PC-3 (cell line): ENCODE results near the gene CCDC60. TPM values are rescaled to one million over a fixed set of nuclear protein-coding genes. Genes with fewer than 3 reads are reported as not detected.

Experiments used
- ATAC-seq: fragments of 200-7000 bp; cut with Tn5 transposase; 2 replicates; pipeline ENCODE4 v1.9.1; 2020; ENCODE audit warnings: mild to moderate bottlenecking, moderate library complexity
- BruUV-seq: library from RNA; stranded (reverse); fragments of 400-500 nt; replicated peaks from 2 replicates; lab custom pipeline; 2021; lab: Mats Ljungman, UMichigan
- CTCF ChIA-PET: fragments of 300-600 bp; sonication (Branson Sonifier 250); formaldehyde crosslinking; loops from one replicate; lab custom pipeline; 2022; ENCODE audit warnings: antibody characterized with exemption; lab: Charles Lee
- POLR2A ChIA-PET: fragments of 300-600 bp; sonication (Branson Sonifier 250); formaldehyde crosslinking; loops from one replicate; lab custom pipeline; 2022; ENCODE audit warnings: antibody characterized with exemption; ENCODE audit not compliant: unreplicated experiment; lab: Charles Lee
- DNase-seq: peaks from one replicate; pipeline ENCODE4 v3.0.0-alpha.2; 2015
- H2AFZ ChIP-seq: fragments of 300-600 bp; sonication (generic); 2 replicates; pipeline ENCODE4 v1.6.0; 2016; ENCODE audit warnings: antibody characterized with exemption, low read length
- H3F3A ChIP-seq: fragments of 300-600 bp; sonication (generic); one replicate; pipeline ENCODE4 v1.6.0; 2017; ENCODE audit warnings: antibody characterized with exemption, low read length, control low read depth, mild to moderate bottlenecking; ENCODE audit not compliant: unreplicated experiment
- H3K27ac ChIP-seq: fragments of 300-600 bp; sonication (generic); 2 replicates; pipeline ENCODE4 v1.5.1; 2016; ENCODE audit warnings: mild to moderate bottlenecking, low read length
- H3K27me3 ChIP-seq: fragments of 300-600 bp; sonication (generic); 2 replicates; pipeline ENCODE4 v1.6.1; 2016; ENCODE audit warnings: low read length, mixed read lengths
- H3K36me3 ChIP-seq: fragments of 300-600 bp; sonication (generic); 2 replicates; pipeline ENCODE4 v1.6.1; 2016; ENCODE audit warnings: low read depth, mixed run types, low read length, mixed read lengths
- H3K4me1 ChIP-seq: fragments of 300-600 bp; sonication (generic); 2 replicates; pipeline ENCODE4 v1.5.1; 2016; ENCODE audit warnings: low read length; ENCODE audit not compliant: insufficient read depth
- H3K4me2 ChIP-seq: fragments of 300-600 bp; sonication (generic); 2 replicates; pipeline ENCODE4 v1.6.0; 2016; ENCODE audit warnings: low read length
- H3K4me3 ChIP-seq: fragments of 300-600 bp; sonication (generic); 2 replicates; pipeline ENCODE4 v1.5.1; 2016; ENCODE audit warnings: mild to moderate bottlenecking, low read length, mixed read lengths
- H3K79me2 ChIP-seq: fragments of 300-600 bp; sonication (generic); 2 replicates; pipeline ENCODE4 v1.6.1; 2017; ENCODE audit warnings: low read length, mixed read lengths
- H3K9ac ChIP-seq: fragments of 300-600 bp; sonication (generic); 2 replicates; pipeline ENCODE4 v1.6.0; 2016; ENCODE audit warnings: mild to moderate bottlenecking, low read length
- H3K9me2 ChIP-seq: fragments of 300-600 bp; sonication (generic); replicated peaks from 2 replicates; pipeline ENCODE4 v1.6.1; 2016; ENCODE audit warnings: mixed run types, low read length, mixed read lengths
- H3K9me3 ChIP-seq: fragments of 300-600 bp; sonication (generic); 2 replicates; pipeline ENCODE4 v1.6.1; 2016; ENCODE audit warnings: low read length, mixed read lengths
- H4K20me1 ChIP-seq: fragments of 300-600 bp; sonication (generic); 2 replicates; pipeline ENCODE4 v1.6.1; 2016; ENCODE audit warnings: low read length, mixed read lengths
- EZH2 ChIP-seq: fragments of 300-600 bp; sonication (generic); IDR thresholded peaks from one replicate; pipeline ENCODE4 v1.6.1; 2017; ENCODE audit warnings: antibody characterized with exemption, mild to moderate bottlenecking, low read length; ENCODE audit not compliant: unreplicated experiment
- EZH2phosphoT487 ChIP-seq: fragments of 300-600 bp; sonication (generic); IDR thresholded peaks from 2 replicates; pipeline ENCODE4 v1.6.1; 2018; ENCODE audit warnings: mild to moderate bottlenecking, antibody characterized with exemption, low read length, borderline replicate concordance
- intact Hi-C: fragments of 100-400 bp; cut with micrococcal nuclease; formaldehyde crosslinking; loops from 2 replicates; pipeline ENCODE4 v1.9.0; 2023
- total RNA-seq: library from RNA; depleted of rRNA; stranded (reverse); fragments of >200 nt; gene quantifications from 2 replicates; pipeline ENCODE4 v1.2.3, GENCODE V29; 2014
- TF ChIP-seq, protein P1 (sequence below): fragments of 300-600 bp; sonication (generic); conservative IDR thresholded peaks from 2 replicates; pipeline ENCODE4 v1.5.1; 2017; ENCODE audit warnings: antibody characterized with exemption, low read depth, mild to moderate bottlenecking, low read length

CCDC60 gene
- total RNA-seq, 1 experiment from 2014 or later = not detected

- H3K27me3 ChIP-seq = peaks cover 35% of the 10 kb centered on the region
- intact Hi-C loops = no loop called here
- no peak for TF ChIP-seq EZH2
- no peak for TF ChIP-seq EZH2phosphoT487
- TF ChIP-seq, protein P1, sequence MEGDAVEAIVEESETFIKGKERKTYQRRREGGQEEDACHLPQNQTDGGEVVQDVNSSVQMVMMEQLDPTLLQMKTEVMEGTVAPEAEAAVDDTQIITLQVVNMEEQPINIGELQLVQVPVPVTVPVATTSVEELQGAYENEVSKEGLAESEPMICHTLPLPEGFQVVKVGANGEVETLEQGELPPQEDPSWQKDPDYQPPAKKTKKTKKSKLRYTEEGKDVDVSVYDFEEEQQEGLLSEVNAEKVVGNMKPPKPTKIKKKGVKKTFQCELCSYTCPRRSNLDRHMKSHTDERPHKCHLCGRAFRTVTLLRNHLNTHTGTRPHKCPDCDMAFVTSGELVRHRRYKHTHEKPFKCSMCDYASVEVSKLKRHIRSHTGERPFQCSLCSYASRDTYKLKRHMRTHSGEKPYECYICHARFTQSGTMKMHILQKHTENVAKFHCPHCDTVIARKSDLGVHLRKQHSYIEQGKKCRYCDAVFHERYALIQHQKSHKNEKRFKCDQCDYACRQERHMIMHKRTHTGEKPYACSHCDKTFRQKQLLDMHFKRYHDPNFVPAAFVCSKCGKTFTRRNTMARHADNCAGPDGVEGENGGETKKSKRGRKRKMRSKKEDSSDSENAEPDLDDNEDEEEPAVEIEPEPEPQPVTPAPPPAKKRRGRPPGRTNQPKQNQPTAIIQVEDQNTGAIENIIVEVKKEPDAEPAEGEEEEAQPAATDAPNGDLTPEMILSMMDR = no peak
- no peak overlapping the region for H3K9ac ChIP-seq
- H4K20me1 ChIP-seq = no peaks in the 10 kb centered on the region
- no peak overlapping the region for H3K4me2 ChIP-seq
- CTCF ChIA-PET = no interaction called here
- no peaks in the 10 kb centered on the region for H3F3A ChIP-seq
- DNase-seq = no peak
- no peaks in the 10 kb centered on the region for H3K36me3 ChIP-seq
- H3K4me1 ChIP-seq = no peaks in the 10 kb centered on the region
- ATAC-seq = no peak
- no peaks in the 10 kb centered on the region for H3K9me2 ChIP-seq
- no peak overlapping the region for H2AFZ ChIP-seq
- no TSS peak for BruUV-seq
- no peaks in the 10 kb centered on the region; the same call in 1 of the 2 replicates for H3K9me3 ChIP-seq
- POLR2A ChIA-PET = no interaction called here
- H3K4me3 ChIP-seq = no peak overlapping the region
- H3K27ac ChIP-seq = no peak overlapping the region
- H3K79me2 ChIP-seq = no peaks in the 10 kb centered on the region
Observed at GRCh38 chr12:119417440-119417839, 82.9 kb downstream of the CCDC60 start.

DNA sequence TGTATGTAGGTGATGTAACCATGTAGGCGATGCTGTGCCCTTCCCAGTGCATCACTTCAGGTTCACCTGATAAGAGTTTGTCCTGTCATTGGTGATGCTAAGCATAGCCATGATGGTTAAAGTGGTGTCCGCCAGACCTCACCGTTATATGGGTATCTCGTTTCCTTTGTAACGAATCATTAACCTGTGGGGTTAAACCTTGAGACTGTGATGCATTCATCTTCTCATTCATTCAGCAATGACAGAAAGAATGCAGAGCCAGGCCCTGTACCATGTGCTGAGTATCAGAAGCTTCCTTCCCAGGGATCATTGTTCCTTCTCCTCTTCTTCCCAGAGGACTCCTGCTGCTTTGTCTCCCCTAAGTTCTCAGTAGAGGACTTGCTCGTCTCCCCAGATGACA lies 84.9 kb downstream of the CCDC60 start:
- H3F3A ChIP-seq = no peaks in the 10 kb centered on the region
- no peak for DNase-seq
- no peaks in the 10 kb centered on the region for H3K79me2 ChIP-seq
- BruUV-seq = no TSS peak
- no peak overlapping the region for H3K4me3 ChIP-seq
- TF ChIP-seq EZH2phosphoT487 (no peak), EZH2 (no peak)
- TF ChIP-seq, protein P1 = no peak
- no peak overlapping the region for H2AFZ ChIP-seq
- POLR2A ChIA-PET = no interaction called here
- H3K27me3 ChIP-seq = peaks cover 35% of the 10 kb centered on the region
- no peaks in the 10 kb centered on the region for H3K4me1 ChIP-seq
- H4K20me1 ChIP-seq = no peaks in the 10 kb centered on the region
- no peak overlapping the region for H3K9ac ChIP-seq
- H3K4me2 ChIP-seq = no peak overlapping the region
- intact Hi-C loops = no loop called here
- ATAC-seq = no peak
- no peaks in the 10 kb centered on the region for H3K36me3 ChIP-seq
- no peaks in the 10 kb centered on the region; the same call in 1 of the 2 replicates for H3K9me3 ChIP-seq
- CTCF ChIA-PET = no interaction called here
- no peaks in the 10 kb centered on the region for H3K9me2 ChIP-seq
- no peak overlapping the region for H3K27ac ChIP-seq

DNA sequence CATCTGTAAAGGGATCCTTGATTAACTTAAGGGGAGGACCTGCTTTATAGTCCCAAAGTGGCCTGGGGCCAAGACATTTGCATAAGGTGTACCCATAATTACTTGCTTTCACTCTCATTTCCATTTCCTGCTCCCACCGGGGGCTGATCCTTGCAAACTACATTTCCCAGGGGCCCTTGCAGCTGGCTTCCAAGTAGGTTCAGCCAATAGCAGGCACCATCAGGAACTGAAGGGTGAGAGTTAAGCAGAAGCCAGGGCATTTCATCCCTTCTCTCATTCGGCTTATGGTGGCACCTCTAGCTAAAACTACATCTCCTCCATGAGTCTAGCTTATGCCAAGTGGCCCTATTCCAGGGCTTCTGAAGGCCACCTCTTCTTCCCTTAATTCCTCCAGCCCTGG lies 88.8 kb downstream of the CCDC60 start:
- POLR2A ChIA-PET = no interaction called here
- Histone ChIP-seq H3K36me3 (no peaks in the 10 kb centered on the region), H3K4me3 (no peak overlapping the region), H3K27me3 (peaks cover 16% of the 10 kb centered on the region; the same call in 1 of the 2 replicates), H3K9ac (no peak overlapping the region), H3K4me1 (no peaks in the 10 kb centered on the region), H3K4me2 (no peak overlapping the region), H4K20me1 (no peaks in the 10 kb centered on the region), H3K27ac (no peak overlapping the region), H3K9me3 (no peaks in the 10 kb centered on the region; the same call in 1 of the 2 replicates), H2AFZ (no peak overlapping the region), H3K9me2 (no peaks in the 10 kb centered on the region), H3K79me2 (no peaks in the 10 kb centered on the region), H3F3A (no peaks in the 10 kb centered on the region)
- CTCF ChIA-PET = no interaction called here
- no TSS peak for BruUV-seq
- ATAC-seq (no peak), DNase-seq (no peak)
- intact Hi-C loops = no loop called here
- TF ChIP-seq, protein P1 = no peak
- TF ChIP-seq EZH2phosphoT487 = no peak
- TF ChIP-seq EZH2 = no peak
